CD14-positive monocyte (primary cell): ENCODE results near the gene SLC13A4. TPM values are rescaled to one million over a fixed set of nuclear protein-coding genes. Genes with fewer than 3 reads are reported as not detected.

Experiments
- DNase-seq, 3 donors: peaks; one replicate each; pipeline ENCODE4 v3.0.0-alpha.2; 2011 to 2022
- H2AFZ ChIP-seq: 2 replicates; pipeline ENCODE4 v1.6.0; 2012; ENCODE audit warnings: mild to moderate bottlenecking, low read depth, low read length, inconsistent platforms; ENCODE audit not compliant: insufficient read depth, poor library complexity, severe bottlenecking
- H3K27ac ChIP-seq, 2 donors: 1 replicate in 1 of 2; 2 replicates in 1 of 2; pipeline ENCODE4 v1.5.1; 2012 to 2013; ENCODE audit warnings: low read length in 2 of 2, control low read depth in 1 of 2, inconsistent platforms in 1 of 2, low read depth in 1 of 2, mild to moderate bottlenecking in 1 of 2
- H3K27me3 ChIP-seq, 2 donors: one replicate each; pipeline versions ENCODE4 v1.6.0 to v1.6.1; 2011 to 2013; ENCODE audit warnings: low read length in 2 of 2; ENCODE audit not compliant: control insufficient read depth in 2 of 2, insufficient read depth in 2 of 2
- H3K36me3 ChIP-seq, 2 donors: replicated peaks in 1 of 2; 1 replicate in 1 of 2; 2 replicates in 1 of 2; pipeline versions ENCODE4 v1.5.1 to v1.6.1; 2012 to 2013; ENCODE audit warnings: low read length in 2 of 2, control low read depth in 1 of 2, inconsistent platforms in 1 of 2, mild to moderate bottlenecking in 1 of 2; ENCODE audit not compliant: insufficient read depth in 2 of 2, control insufficient read depth in 1 of 2
- H3K4me1 ChIP-seq, 2 donors: 1 replicate in 1 of 2; 2 replicates in 1 of 2; pipeline versions ENCODE4 v1.5.1 to v1.6.1; 2012 to 2013; ENCODE audit warnings: low read length in 2 of 2, control low read depth in 1 of 2, inconsistent platforms in 1 of 2, mild to moderate bottlenecking in 1 of 2, moderate library complexity in 1 of 2; ENCODE audit not compliant: insufficient read depth in 2 of 2, control insufficient read depth in 1 of 2
- H3K4me2 ChIP-seq: replicated peaks from 2 replicates; pipeline ENCODE3; 2012; ENCODE audit warnings: low read length, moderate library complexity, mild to moderate bottlenecking; ENCODE audit not compliant: poor library complexity, severe bottlenecking; ENCODE audit errors: extremely low read depth
- H3K4me3 ChIP-seq, 3 experiments: fragments of 200-600 bp in 1 of 3; sonication (generic) in 1 of 3; replicated peaks in 1 of 3; 1 replicate in 2 of 3; 2 replicates in 1 of 3; pipeline ENCODE4 v1.5.1; 2011 to 2013; ENCODE audit warnings: low read length in 3 of 3, mild to moderate bottlenecking in 3 of 3, control low read depth in 2 of 3, low read depth in 2 of 3, inconsistent platforms in 1 of 3, moderate library complexity in 1 of 3
- H3K79me2 ChIP-seq: 2 replicates; pipeline ENCODE4 v1.6.0; 2012; ENCODE audit warnings: mild to moderate bottlenecking, control low read depth, inconsistent platforms, low read length, moderate library complexity; ENCODE audit not compliant: insufficient read depth
- H3K9ac ChIP-seq: 2 replicates; pipeline ENCODE4 v1.6.0; 2017; ENCODE audit warnings: low read length, mild to moderate bottlenecking; ENCODE audit not compliant: insufficient read depth, poor library complexity, severe bottlenecking
- H3K9me3 ChIP-seq, 2 donors: replicated peaks in 1 of 2; 1 replicate in 1 of 2; 2 replicates in 1 of 2; pipeline versions ENCODE4 v1.5.1 to v1.6.1; 2012 to 2013; ENCODE audit warnings: low read length in 2 of 2, control low read depth in 1 of 2; ENCODE audit not compliant: control insufficient read depth in 1 of 2, insufficient read depth in 1 of 2
- H4K20me1 ChIP-seq: 2 replicates; pipeline ENCODE4 v1.6.0; 2012; ENCODE audit warnings: mild to moderate bottlenecking, low read length, control low read depth, moderate library complexity; ENCODE audit not compliant: insufficient read depth
- H3K27ac Mint-ChIP-seq, 7 donors: one replicate each; pipeline ENCODE4 v1.8.0; 2020; ENCODE audit warnings: mild to moderate bottlenecking in 7 of 7, mixed read lengths in 7 of 7, moderate library complexity in 6 of 7, inconsistent platforms in 2 of 7
- H3K27me3 Mint-ChIP-seq, 3 donors: one replicate each; pipeline ENCODE4 v1.8.0; 2021 to 2022; ENCODE audit warnings: low read depth in 3 of 3, mild to moderate bottlenecking in 3 of 3, mixed read lengths in 3 of 3, moderate library complexity in 3 of 3, inconsistent platforms in 1 of 3
- H3K36me3 Mint-ChIP-seq, 2 donors: one replicate each; pipeline ENCODE4 v1.8.0; 2020; ENCODE audit warnings: mixed read lengths in 2 of 2, inconsistent platforms in 1 of 2, mild to moderate bottlenecking in 1 of 2
- H3K4me1 Mint-ChIP-seq: one replicate; pipeline ENCODE4 v1.8.0; 2020; ENCODE audit warnings: mild to moderate bottlenecking, mixed read lengths
- H3K4me3 Mint-ChIP-seq, 2 donors: one replicate each; pipeline ENCODE4 v1.8.0; 2020; ENCODE audit warnings: mild to moderate bottlenecking in 2 of 2, mixed read lengths in 2 of 2, moderate library complexity in 1 of 2
- H3K9me3 Mint-ChIP-seq, 7 donors: one replicate each; pipeline ENCODE4 v1.8.0; 2020 to 2022; ENCODE audit warnings: mixed read lengths in 7 of 7, mild to moderate bottlenecking in 6 of 7, moderate library complexity in 6 of 7, inconsistent platforms in 2 of 7
- CTCF ChIP-seq: fragments of 200-600 bp; IDR thresholded peaks from one replicate; pipeline ENCODE4 v1.8.0; 2022; ENCODE audit warnings: antibody characterized with exemption, mild to moderate bottlenecking
- WGBS: methylation state at CpG from one replicate; pipeline ENCODE4 v1.1.5; 2013; ENCODE audit warnings: missing lambda C conversion rate; ENCODE audit not compliant: insufficient coverage; 5-methylcytosine and 5-hydroxymethylcytosine counted together
- intact Hi-C, 2 donors: fragments of 100-400 bp; cut with micrococcal nuclease; formaldehyde crosslinking; loops; one replicate each; pipeline versions ENCODE4 v1.15.0 to v1.15.1; 2023
- polyA plus RNA-seq, 3 donors: library from polyadenylated mRNA; depleted of rRNA in 1 of 3; unstranded in 2 of 3; stranded (reverse) in 1 of 3; fragments of 300-500 nt in 2 of 3; fragments of >200 nt in 1 of 3; fragmentation: Illumina TruSeq in 2 of 3; gene quantifications; 1 replicate in 2 of 3; 2 replicates in 1 of 3; pipeline ENCODE4 v1.2.3, GENCODE V29; 2012 to 2021

SLC13A4 gene
- polyA plus RNA-seq, 3 donors: not detected

GRCh38 chr7:135666156-135666555, 61.8 kb downstream of the SLC13A4 start:
- intact Hi-C loops: loop anchor here (10.0 kb wide), 3 partner anchors 151 to 1021 kb away; partner anchors contain the start of genes BPGM (in 1 of the 2), CNOT4 (in 1 of the 2) and MTPN (in 1 of the 2)
- Histone ChIP-seq H3K27ac (peak overlapping the region in 1 of 2 donors; percentile 72), H3K27me3 (no peaks in the 10 kb centered on the region), H3K9ac (no peak overlapping the region), H3K4me2 (no peak overlapping the region), H4K20me1 (peaks cover 41% of the 10 kb centered on the region), H3K9me3 (no peaks in the 10 kb centered on the region), H2AFZ (no peak overlapping the region), H3K79me2 (peaks cover 84% of the 10 kb centered on the region), H3K4me1 (peaks cover 31 to 35% of the 10 kb centered on the region in 2 donors), H3K4me3 (no peak overlapping the region), H3K36me3 (peaks cover 0 to 10% of the 10 kb centered on the region in 2 donors)
- Mint-ChIP-seq H3K4me3 (no peak overlapping the region), H3K36me3 (peaks cover 13 to 17% of the 10 kb centered on the region in 2 donors), H3K27ac (peak overlapping the region; percentile 78 to 84 (median 80)), H3K9me3 (peaks cover 0 to 4% (median 0%) of the 10 kb centered on the region in 7 donors), H3K4me1 (peaks cover 38% of the 10 kb centered on the region), H3K27me3 (no peaks in the 10 kb centered on the region)
- no peak for TF ChIP-seq CTCF
- no peak for DNase-seq
- WGBS: 93% methylated on average over 8 of the region's 11 CpGs

GRCh38 chr7:135665042-135665441, 62.9 kb downstream of the SLC13A4 start:
- H3K79me2 ChIP-seq: peaks cover 73% of the 10 kb centered on the region
- H3K9ac ChIP-seq: no peak overlapping the region
- Mint-ChIP-seq H3K9me3 (peaks cover 0 to 4% (median 0%) of the 10 kb centered on the region in 7 donors), H3K27me3 (no peaks in the 10 kb centered on the region), H3K27ac (peak overlapping the region in 1 of 7 donors; percentile 42), H3K4me1 (peaks cover 39% of the 10 kb centered on the region), H3K4me3 (no peak overlapping the region), H3K36me3 (peaks cover 13 to 17% of the 10 kb centered on the region in 2 donors)
- TF ChIP-seq CTCF: no peak
- peaks cover 32% of the 10 kb centered on the region for H4K20me1 ChIP-seq
- H3K4me3 ChIP-seq: no peak overlapping the region
- no CpG with 5 or more reads among the region's 3 CpGs for WGBS
- no peak overlapping the region for H2AFZ ChIP-seq
- intact Hi-C loops: loop anchor here (10.0 kb wide), 3 partner anchors 150 to 1020 kb away; partner anchors contain the start of genes BPGM (in 1 of the 2), CNOT4 (in 1 of the 2) and MTPN (in 1 of the 2)
- H3K36me3 ChIP-seq: peaks cover 0 to 10% of the 10 kb centered on the region in 2 donors
- DNase-seq: no peak
- H3K4me1 ChIP-seq: peaks cover 32 to 37% of the 10 kb centered on the region in 2 donors
- no peaks in the 10 kb centered on the region for H3K27me3 ChIP-seq
- no peak overlapping the region for H3K4me2 ChIP-seq
- peak overlapping the region in 1 of 2 donors; percentile 7 for H3K27ac ChIP-seq
- H3K9me3 ChIP-seq: no peaks in the 10 kb centered on the region
